AG04449 (cell line): ENCODE measurements around the gene ARMC5.
"Not testable (repeated sequence)": the region's sequence is repeated elsewhere in the genome, so short reads cannot be mapped to it uniquely, and the experiment has no call there.

Experiments
- CTCF ChIA-PET: fragments of 350-600 bp; formaldehyde crosslinking; extraction: SDS; loops from one replicate; lab custom pipeline; 2021; ENCODE audit warnings: antibody characterized with exemption; lab: Yijun Ruan, JAX
- POLR2A ChIA-PET: fragments of 400-600, 350-600 bp; formaldehyde crosslinking; extraction: SDS; loops from one replicate; lab custom pipeline; 2020; ENCODE audit warnings: antibody characterized with exemption, inconsistent platforms; lab: Yijun Ruan, JAX
- DNase-seq: peaks from one replicate; pipeline ENCODE4 v3.0.0-alpha.2; 2010; ENCODE audit warnings: low read depth, low spot score
- H3K4me3 ChIP-seq: 2 replicates; pipeline ENCODE4 v1.5.1; 2011; ENCODE audit warnings: low read depth, mild to moderate bottlenecking, control low read depth, low read length
- TF ChIP-seq, protein P1 (sequence below): IDR thresholded peaks from one replicate; pipeline ENCODE4 v1.5.1; 2011; ENCODE audit warnings: mild to moderate bottlenecking, moderate library complexity, low read length, control low read depth, inconsistent platforms; ENCODE audit not compliant: insufficient read depth; ENCODE audit errors: missing control alignments

ARMC5 gene

DNA sequence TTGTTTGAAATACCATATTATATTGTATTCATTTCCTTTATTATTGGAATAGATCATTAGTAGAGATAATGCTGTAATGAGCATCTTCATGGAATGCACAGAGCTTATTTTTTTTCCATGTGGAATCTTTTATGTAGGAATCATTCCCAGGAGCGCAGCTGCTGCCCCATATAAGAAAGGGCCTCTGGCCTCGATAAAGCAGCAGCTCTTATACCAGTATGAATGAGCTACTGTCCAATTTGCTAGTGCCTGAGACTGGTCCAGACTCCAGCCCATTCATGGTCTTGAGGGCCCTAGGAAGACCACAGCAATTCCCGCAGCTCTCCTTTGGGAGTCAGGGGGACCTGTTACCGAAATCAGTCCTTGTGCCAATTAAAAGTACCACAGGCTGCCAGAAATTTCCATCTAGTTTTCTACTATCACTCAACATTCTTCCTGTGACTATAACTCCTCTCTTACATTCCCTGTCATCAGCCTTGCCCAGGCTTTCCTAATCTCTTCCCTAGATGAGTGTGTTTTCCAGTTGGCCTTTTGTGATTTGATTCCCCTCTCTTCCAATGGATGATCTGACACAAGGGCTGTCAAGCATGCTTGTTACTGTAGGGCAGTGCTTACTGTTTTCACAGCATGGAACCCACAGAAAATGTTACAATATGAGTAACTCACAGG is 18.7 kb upstream of the ARMC5 start:
- ChIA-PET POLR2A (interaction anchor here (0.6 kb wide), 2 partner anchors 11 to 20 kb away, joined by 3 read pairs; no protein-coding TSS in a partner anchor), CTCF (interaction anchor here (1.0 to 8.4 kb wide), 5 partner anchors 10 to 456 kb away, joined by 3 to 134 read pairs (median 4); partner anchors contain the start of genes ARMC5 and HSD3B7)
- no peak for DNase-seq
- no peak overlapping the region for H3K4me3 ChIP-seq
- TF ChIP-seq, protein P1, sequence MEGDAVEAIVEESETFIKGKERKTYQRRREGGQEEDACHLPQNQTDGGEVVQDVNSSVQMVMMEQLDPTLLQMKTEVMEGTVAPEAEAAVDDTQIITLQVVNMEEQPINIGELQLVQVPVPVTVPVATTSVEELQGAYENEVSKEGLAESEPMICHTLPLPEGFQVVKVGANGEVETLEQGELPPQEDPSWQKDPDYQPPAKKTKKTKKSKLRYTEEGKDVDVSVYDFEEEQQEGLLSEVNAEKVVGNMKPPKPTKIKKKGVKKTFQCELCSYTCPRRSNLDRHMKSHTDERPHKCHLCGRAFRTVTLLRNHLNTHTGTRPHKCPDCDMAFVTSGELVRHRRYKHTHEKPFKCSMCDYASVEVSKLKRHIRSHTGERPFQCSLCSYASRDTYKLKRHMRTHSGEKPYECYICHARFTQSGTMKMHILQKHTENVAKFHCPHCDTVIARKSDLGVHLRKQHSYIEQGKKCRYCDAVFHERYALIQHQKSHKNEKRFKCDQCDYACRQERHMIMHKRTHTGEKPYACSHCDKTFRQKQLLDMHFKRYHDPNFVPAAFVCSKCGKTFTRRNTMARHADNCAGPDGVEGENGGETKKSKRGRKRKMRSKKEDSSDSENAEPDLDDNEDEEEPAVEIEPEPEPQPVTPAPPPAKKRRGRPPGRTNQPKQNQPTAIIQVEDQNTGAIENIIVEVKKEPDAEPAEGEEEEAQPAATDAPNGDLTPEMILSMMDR, result no peak

DNA sequence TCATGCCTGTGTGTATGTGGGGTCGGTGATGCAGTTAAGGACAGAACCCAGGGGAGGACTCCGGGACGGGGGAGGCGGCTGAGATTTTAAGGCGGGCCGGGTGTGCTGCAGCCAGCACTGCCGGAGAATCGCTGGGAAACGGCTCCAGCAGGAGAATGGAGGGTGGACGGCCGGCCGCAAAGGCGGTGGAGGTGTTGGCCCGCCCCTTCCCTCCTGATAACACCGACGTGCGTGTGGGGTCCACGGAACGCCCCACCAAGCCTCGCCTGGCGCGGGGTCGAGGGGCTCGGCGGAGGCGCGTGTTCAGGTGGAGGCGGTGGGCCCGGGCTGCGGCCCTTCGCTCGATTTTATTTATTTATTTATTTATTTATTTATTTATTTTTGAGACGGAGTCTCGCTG is 17.3 kb upstream of the ARMC5 start:
- TF ChIP-seq, protein P1, result no peak
- ChIA-PET CTCF (interaction anchor here (0.7 to 8.4 kb wide), 15 partner anchors 9 to 492 kb away, joined by 3 to 134 read pairs (median 4); partner anchors contain the start of genes ARMC5, HSD3B7, PYCARD and ZNF267), POLR2A (interaction anchor here (0.7 to 2.2 kb wide), 7 partner anchors 10 to 645 kb away, joined by 3 to 15 read pairs (median 4); partner anchors contain the start of genes FUS and RUSF1)
- peak overlapping the region; percentile 80 for H3K4me3 ChIP-seq
- DNase-seq, result no peak

GRCh38 chr16:31445931-31446330 is 13.4 kb upstream of the ARMC5 start:
- ChIA-PET POLR2A (interaction anchor here (0.7 kb wide), 2 partner anchors 53 to 57 kb away, joined by 3 read pairs; no protein-coding TSS in a partner anchor), CTCF (interaction anchor here (0.6 to 8.4 kb wide), 2 partner anchors 11 to 461 kb away, joined by 3 to 134 read pairs; partner anchors contain the start of gene ARMC5)
- not testable (repeated sequence) for DNase-seq, H3K4me3 ChIP-seq

DNA sequence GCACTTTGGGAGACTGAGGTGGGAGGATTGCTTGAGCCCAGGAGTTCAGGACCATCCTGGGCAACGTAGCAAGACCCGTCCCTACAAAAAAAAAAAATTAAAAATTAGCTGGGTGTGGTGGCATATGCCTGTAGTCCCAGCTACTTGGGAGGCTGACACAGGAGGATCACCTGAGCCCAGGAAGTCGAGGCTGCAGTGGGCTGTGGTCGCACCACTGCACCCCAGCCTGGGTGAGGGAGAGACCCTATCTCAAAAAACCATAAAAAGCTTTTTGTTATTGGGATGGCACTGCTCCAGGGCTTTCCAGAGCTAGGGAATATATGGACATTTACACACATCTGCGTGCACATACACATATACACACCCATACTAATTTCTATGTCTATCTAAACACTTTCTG is 8.1 kb upstream of the ARMC5 start:
- TF ChIP-seq, protein P1, result no peak
- DNase-seq, result no peak
- no peak overlapping the region for H3K4me3 ChIP-seq
- POLR2A ChIA-PET, result interaction anchor here (0.7 to 2.3 kb wide), 3 partner anchors 8 to 333 kb away, joined by 3 to 15 read pairs (median 3); partner anchors contain the start of genes KAT8 and ZNF843
- CTCF ChIA-PET, result interaction anchor here (0.8 to 11.7 kb wide), 13 partner anchors 9 to 497 kb away, joined by 3 to 134 read pairs (median 3); partner anchors contain the start of genes HSD3B7, RUSF1 and ZNF843

DNA sequence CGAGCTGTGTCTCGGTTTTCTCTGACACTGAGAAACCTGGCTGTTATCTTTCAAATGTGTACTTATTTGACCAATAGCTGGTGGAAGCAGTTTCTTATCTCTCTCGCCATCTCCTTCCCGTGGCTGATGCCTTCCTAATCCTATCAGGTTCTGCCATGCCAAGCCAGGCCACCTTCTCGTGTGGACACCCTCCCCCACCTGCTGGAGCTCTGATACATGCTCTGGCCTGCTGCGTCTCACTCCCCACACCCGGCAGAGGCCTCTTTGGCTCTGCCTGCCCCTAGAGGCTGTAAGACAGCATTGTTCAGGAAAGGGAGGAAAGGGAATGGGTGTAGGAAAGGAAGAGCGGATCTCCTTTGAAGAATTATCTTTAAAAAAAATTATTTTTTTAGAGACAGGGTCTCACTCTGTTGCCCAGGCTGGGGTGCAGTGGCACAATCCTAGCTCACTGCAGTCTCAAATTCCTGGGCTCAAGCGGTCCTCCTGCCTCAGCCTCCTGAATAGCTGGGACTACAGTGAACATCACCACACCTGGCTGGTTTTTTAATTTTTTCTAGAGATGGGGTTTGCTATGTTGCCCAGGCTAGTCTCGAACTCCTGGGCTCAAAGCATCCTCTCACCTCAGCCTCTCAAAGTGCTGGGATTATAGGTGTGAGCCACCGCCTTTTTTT is 7.5 kb upstream of the ARMC5 start:
- no peak for DNase-seq
- ChIA-PET CTCF (interaction anchor here (0.8 to 11.7 kb wide), 13 partner anchors 9 to 497 kb away, joined by 3 to 134 read pairs (median 3); partner anchors contain the start of genes HSD3B7, RUSF1 and ZNF843), POLR2A (interaction anchor here (0.7 to 2.3 kb wide), 3 partner anchors 9 to 334 kb away, joined by 3 to 15 read pairs (median 3); partner anchors contain the start of genes KAT8 and ZNF843)
- TF ChIP-seq, protein P1, result peak; percentile 87
- H3K4me3 ChIP-seq, result no peak overlapping the region

DNA sequence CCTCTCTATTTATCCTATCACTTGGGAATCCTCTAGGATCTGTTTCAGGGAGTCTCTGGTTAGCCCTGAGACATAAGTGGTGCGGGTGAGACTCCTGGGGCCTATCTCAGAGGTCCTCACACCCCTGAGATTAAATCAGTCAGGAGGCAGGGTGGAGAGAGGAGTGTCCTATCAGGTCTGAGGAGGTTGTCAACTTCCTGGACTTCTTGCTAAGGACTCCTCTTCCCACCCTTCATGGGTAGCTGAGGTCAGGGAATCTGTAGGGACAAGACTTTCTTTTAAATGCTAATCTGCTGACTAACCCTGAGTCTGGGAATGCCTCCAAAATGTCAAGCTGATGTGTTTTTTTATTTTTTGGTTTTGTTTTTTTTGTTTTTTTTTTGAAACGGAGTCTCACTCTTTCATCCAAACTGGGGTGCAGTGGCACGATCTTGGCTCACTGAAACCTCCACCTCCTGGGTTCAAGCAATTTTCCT is 6.6 kb upstream of the ARMC5 start:
- H3K4me3 ChIP-seq, result 0 out of 2 replicates have a peak overlapping the region, but pooled peaks have one; percentile 1
- POLR2A ChIA-PET, result interaction anchor here (0.9 to 2.3 kb wide), 3 partner anchors 9 to 335 kb away, joined by 3 to 15 read pairs (median 4); partner anchors contain the start of genes FUS, KAT8 and ZNF843
- peak; percentile 82 for DNase-seq
- CTCF ChIA-PET, result interaction anchor here (0.5 to 11.7 kb wide), 8 partner anchors 8 to 468 kb away, joined by 3 to 134 read pairs (median 4); partner anchors contain the start of genes HSD3B7 and ZNF843
- TF ChIP-seq, protein P1, result no peak
